Measurements from ENCODE around the gene CADPS.

- TF ChIP-seq CTCF (IDR thresholded peaks at IDR 0.05) (no peak), ZNF425 (CRISPR knock-in tag; conservative IDR thresholded peaks at IDR 0.05) (no peak), ESRRA (CRISPR knock-in tag; IDR thresholded peaks at IDR 0.05; ENCODE audit: borderline replicate concordance) (no peak), CREB1 (CRISPR knock-in tag; IDR thresholded peaks at IDR 0.05) (no peak), FOXK1 (CRISPR knock-in tag; IDR thresholded peaks at IDR 0.05) (no peak), MAX (CRISPR knock-in tag; IDR thresholded peaks at IDR 0.05) (no peak), ATF3 (CRISPR knock-in tag; conservative IDR thresholded peaks at IDR 0.05) (no peak), FOXP1 (CRISPR knock-in tag; IDR thresholded peaks at IDR 0.05; ENCODE audit: borderline replicate concordance) (no peak), TEAD4 (CRISPR knock-in tag; IDR thresholded peaks at IDR 0.05) (no peak), JUN (CRISPR knock-in tag; IDR thresholded peaks at IDR 0.05) (no peak), PRDM15 (CRISPR knock-in tag; IDR thresholded peaks at IDR 0.05) (no peak), USF2 (CRISPR knock-in tag; IDR thresholded peaks at IDR 0.05) (no peak), CBFB (CRISPR knock-in tag; IDR thresholded peaks at IDR 0.05; ENCODE audit: low read depth) (no peak), ATF2 (CRISPR knock-in tag; IDR thresholded peaks at IDR 0.05; ENCODE audit: borderline replicate concordance, low read depth) (no peak)
These were observed 275.2 kb downstream of the CADPS start for GRCh38 chr3:62600033-62600432.
